Measurements from ENCODE around the gene ADAM15.

GRCh38 chr1:155078469-155079209, 27.5 kb downstream of the ADAM15 start, which contains the start of gene EFNA3:
- TF ChIP-seq, protein P1, sequence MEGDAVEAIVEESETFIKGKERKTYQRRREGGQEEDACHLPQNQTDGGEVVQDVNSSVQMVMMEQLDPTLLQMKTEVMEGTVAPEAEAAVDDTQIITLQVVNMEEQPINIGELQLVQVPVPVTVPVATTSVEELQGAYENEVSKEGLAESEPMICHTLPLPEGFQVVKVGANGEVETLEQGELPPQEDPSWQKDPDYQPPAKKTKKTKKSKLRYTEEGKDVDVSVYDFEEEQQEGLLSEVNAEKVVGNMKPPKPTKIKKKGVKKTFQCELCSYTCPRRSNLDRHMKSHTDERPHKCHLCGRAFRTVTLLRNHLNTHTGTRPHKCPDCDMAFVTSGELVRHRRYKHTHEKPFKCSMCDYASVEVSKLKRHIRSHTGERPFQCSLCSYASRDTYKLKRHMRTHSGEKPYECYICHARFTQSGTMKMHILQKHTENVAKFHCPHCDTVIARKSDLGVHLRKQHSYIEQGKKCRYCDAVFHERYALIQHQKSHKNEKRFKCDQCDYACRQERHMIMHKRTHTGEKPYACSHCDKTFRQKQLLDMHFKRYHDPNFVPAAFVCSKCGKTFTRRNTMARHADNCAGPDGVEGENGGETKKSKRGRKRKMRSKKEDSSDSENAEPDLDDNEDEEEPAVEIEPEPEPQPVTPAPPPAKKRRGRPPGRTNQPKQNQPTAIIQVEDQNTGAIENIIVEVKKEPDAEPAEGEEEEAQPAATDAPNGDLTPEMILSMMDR (IDR thresholded peaks at IDR 0.05; ENCODE audit: low read depth, low read length): no peak
- TF ChIP-seq EZH2phosphoT487 (IDR thresholded peaks at IDR 0.05; ENCODE audit: low read depth): no peak
